Measurements from ENCODE around the gene OXTR.
"Not testable (repeated sequence)": the region's sequence is repeated elsewhere in the genome, so short reads cannot be mapped to it uniquely, and the experiment has no call there.

The OXTR gene

DNA sequence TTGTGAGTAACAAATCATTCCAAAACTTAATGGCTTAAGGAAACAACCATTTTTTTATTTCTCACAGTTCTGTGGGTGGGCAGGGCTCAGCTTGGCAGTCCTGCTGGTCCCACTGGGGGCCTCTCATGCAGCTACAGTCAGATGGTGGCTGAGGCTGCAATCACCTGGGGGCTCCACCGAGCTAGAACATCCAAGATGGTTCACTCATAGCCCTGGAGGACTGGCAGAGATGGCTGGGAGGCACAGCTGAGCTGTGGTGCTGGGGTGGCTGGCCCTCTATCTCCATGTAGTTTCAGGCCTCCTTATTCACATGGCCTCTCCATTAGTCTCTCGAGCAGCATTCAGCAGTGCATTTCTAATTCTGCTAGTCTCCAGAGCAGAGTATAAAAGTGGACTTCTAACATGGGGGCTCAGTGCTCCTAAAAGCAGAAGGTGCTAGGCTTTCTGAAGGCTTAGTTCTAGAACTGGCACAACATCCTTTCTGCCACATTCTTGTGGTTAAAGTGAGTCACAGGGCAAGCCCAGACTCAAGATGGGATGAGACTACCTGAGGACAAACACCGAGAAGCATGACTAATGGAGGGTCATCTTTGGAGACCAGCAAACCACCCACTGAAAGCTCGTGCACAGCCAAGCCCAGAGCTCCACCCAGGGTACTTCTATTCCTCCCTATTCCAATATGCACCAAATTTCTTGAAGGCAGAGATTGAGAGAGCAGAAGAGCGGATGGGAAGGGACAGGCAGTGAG, 29.5 kb downstream of the OXTR start:
- DNase-seq: no peak

DNA sequence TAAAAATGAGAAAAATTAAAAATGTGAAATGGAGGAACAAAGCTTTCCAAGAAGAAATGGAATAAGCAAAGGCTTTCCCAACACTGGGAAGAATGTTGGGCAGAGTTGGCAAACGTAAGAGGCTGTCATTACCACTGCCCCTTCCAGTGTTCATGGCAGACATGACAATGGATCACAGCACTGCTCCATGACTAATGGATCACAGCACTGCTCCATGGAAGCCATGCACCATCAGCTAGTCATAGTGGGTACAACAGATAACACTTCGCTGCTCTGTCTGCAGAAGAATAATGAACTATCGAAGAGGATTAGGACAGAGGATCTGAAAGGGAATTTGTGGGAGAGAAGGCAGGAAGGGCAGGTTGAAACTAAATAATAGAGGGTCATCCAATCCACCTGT, 30.8 kb downstream of the OXTR start:
- DNase-seq: no peak

DNA sequence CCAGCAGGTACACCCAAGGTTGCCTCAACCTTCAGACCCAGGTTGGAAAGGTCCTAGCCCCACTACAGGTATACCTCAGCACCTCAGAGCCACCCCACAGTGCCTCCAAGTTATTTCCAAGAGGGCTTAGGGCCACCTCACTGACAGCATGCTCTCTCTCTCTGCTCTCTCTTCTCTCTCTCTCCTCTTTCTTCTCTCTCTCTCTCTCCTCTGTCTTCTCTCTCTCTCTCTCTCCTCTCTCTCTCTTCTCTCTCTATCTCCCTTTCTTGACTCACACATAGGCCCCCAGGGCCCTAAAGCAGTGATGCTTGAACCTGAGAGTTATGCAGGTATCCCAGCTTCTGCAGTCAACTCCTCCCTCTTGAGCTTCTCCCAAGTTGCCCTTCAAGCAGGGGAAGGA, 31.6 kb downstream of the OXTR start:
- no peak for DNase-seq

DNA sequence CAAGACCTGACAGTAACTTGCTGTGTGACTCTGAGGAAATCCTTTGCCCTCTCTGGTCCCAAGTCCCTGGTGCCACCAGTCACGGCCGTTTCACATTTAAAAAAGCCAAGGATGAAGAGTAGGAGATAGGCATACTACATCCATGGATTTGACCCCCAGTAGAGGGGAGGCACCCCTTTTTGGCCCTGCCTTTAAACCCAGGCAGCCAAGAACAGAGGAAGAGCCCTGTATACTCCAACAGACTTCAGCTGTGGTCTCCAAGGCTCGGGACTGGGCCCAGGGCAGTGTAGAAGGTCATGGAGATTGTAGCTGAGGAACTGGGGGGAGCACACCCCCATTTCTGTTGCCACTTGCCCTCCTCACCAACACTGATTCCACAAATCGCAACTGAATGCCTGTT, 32.1 kb downstream of the OXTR start:
- DNase-seq: no peak

DNA sequence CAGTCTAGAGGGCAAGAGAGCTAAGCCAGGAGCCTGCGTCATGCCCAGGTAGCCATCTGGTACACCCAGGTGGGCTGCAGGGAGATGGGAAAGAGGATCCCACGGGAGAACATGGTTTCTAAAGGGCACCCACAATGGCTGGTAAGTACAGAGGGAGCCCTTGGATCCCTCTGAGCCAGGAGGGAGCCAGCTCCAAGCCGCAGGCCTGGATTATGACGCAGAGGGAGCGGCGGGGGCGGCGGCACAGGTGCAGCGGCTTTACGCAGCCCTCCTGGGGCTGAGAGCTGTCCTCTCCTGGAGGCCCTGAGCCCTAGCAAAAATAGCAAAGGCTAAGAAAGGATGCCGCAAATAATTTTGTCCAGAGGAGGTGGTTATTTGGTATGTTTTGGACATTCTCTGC, 33.0 kb downstream of the OXTR start:
- no peak for DNase-seq

DNA sequence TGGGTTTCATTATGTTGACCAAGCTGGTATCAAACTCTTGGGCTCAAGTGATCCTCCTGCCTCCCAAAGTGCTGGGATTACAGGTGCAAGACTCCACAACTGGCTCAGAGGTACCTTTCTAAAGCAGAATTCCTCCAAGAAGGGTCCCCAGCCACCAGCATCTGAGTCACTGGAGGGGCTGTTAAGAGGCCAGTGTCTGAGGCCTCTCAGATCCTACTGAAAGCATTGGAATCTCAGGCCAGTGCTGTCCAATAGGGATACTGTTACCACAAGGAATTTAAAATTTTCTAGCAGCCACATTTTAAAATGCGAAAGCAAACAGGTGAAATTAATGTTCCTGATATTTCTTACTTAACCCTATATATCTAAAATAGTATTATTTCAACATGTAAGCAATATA, 34.5 kb downstream of the OXTR start:
- DNase-seq: no peak

DNA sequence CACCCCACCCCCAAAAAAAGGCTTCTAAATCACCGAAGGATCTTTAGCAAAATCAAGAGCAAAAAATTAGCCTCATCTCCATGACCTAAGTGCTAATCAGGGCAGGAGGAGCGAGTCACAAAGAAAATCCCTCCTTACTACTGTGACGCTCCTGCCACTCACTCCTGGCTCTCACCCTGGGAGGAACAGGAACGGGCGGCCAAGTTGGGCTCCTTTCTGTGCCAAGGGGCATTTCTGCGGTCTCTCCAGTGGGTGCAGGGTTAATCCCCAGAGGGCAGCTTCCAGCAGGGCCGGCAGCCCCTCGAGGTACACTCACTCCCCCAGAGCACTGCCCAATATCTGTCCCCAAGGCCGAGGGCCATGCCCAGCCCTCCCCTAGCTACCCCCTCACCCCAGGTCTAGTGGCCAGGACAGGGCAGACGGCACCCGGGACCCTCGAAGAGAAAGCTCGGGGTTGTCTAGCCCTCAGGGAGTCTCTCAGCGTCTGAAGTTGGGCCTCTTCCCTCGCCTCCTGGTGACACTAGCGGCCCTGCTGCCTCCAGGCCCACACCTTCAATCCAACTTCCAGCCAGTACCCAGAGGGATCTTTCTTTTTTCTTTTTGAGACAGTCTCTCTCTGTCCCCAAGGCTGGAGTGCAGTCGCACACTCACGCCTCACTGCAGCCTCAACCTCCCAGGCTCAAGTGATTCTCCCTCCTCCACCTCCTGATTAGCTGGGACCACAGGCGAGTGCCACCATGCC, 35.1 kb downstream of the OXTR start:
- DNase-seq: no peak

DNA sequence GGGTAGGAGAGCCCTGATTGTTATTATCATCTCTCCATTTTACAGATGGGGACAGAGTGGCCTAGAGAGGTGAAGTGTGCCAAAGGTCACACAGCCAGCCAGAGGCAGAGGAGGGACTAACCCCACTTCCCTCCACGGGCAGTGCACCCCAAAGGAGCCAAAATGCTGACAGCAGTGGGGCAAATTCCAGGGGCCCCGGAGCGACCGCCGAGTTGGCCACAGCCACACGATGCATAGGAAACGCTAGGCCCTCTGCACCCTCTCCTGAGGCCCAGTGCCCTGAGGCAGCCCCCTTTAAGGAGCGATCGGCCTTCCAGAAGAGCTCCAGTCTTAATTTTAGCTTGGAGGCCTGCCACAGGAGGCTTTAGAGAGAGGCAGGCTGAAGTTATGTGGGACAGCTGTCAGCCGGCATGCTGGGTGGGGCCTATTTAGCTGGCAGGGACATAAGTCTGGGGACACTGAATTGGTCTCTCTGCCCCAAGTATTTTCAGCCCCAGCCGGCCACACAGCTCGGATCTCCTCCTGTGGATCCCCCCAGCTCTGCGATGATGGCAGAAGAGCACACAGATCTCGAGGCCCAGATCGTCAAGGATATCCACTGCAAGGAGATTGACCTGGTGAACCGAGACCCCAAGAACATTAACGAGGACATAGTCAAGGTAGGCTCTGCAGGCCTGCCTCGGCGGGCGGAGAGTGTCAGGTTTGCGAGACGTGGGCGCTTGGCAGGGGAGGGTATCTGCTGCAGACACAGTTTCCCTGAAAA, 35.9 kb downstream of the OXTR start, which contains the start of gene CAV3:
TSS of gene CAV3 (plus strand) at position 471 of the 763 bp plus-strand sequence. CDS start at position 546, 75 bp downstream.
- DNase-seq: no peak

DNA sequence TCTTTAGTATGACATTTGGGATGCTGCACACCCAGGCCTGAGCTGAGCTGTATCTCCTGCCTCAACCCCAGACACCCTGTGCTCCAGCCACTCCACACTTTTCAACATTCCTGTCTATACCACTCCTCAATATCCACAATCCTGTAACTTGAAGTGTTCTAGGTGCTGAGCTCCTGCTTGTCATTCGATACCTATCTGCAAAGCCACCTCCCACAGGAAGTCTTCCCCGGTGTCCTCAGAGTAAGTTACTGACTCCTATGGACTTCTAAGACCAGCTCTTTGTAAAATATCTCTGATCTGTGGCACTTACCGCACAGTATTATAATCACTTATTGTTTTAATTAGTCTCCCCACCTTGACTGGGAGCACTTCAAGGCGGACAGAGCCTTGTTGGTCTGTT, 37.0 kb downstream of the OXTR start:
- no peak for DNase-seq

DNA sequence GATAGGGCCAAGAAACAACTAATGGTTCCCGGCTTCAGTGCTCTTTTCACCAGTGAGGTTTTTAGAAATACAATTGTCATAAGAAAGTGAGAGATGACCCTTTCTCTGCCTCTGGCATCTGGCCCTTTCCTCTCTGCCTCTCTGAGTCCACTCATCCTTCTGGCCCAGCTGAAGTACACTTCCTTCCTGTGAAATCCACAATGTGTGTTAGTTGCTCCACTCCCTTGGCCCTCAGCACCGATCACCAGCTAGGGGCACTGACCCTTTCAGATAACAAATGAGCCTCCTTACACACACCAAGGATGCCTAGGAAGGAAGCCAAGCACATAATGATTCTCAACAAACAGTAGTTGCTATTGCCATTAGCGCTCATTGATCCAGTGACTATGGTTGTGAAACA, 38.8 kb downstream of the OXTR start:
- DNase-seq: no peak

DNA sequence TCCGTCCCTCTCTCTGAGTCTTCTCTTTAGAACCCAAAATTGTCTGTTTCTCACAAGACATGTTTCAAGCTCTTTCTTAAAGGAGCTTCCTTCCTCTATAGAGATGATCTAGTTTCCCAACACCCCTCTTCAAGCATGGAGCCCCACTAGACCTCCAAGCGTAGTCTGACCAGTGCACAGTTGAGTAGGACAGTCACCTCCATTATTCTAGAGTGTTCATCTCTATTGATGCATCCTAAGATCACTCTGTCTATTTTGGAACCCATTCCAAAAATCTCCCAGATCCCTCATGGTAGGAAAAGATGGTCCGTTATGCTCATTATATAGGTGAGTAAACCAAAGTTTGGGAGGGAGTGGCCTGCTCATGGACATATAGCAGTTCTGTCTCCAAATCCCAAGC, 39.9 kb downstream of the OXTR start:
- no peak for DNase-seq

DNA sequence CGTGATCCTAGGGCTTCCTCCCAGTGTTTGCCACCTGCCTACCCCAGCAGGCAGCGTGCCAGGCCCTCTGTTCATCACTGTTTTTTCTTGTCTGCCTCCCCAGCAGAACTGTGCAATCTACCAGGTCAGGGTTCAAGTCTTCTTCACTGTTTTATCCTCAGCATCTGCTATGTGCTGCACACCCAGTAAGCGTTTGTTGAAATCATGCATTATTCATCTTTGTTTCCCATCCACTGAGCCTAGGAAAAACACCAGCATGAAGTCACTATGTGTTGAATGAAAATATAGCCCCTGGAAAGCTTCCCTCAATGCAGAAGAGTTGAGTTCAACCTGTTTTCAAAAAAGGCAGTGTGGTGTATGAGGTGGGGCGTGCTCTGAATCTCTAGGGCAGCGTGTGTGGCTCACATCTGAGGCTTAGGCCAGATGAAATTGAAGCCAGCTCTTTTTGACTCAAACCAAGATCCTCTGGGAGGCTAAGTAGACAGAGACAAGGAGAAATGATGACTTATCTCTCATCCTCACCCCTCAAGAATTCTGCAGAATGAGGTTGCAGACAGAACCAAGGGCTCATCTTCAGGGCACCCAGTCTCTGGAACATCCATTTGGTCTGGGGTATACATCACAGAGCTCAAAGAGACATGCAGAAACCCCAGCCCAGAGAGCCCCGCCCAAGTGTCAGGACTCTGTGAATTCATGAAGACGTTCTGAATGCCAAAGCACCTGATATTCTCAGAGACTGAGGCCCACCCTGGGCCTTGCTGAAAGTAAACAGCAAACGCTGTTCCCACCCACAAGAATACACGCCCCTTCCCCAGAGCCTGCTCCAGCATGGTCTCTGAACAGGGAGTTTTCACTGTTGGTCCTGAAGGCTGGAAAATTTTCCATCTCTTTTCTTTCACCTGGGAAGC, 41.6 kb downstream of the OXTR start:
- no peak for DNase-seq

DNA sequence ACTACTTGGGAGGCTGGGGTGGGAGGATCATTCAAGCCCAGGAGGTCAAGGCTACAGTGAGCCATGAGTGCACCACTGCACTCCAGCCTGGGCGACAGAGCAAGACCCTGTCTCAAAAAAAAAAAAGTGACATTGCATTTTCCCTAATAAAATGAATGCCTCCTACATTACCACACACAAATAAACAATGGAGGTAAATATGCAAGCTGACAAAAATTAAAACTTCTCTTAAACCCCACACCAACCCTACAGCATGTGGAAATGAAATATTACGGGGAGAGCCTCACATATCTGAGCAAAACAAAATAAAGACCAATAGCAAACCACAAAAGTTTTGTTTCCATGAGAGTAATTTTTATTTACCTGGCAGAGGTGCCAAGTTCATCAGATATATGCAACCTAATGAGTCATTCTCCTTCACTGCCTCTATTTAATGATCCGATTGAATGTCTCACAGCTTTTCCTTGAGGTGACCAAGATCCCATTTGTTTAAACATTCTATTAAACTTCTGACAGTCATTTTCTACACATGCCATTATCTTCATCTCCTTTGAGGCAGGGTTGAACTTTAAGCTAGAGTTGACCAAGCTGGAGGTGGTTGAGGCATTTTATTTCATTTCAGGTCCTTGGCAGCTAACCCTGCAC, 45.2 kb downstream of the OXTR start:
- DNase-seq: no peak

DNA sequence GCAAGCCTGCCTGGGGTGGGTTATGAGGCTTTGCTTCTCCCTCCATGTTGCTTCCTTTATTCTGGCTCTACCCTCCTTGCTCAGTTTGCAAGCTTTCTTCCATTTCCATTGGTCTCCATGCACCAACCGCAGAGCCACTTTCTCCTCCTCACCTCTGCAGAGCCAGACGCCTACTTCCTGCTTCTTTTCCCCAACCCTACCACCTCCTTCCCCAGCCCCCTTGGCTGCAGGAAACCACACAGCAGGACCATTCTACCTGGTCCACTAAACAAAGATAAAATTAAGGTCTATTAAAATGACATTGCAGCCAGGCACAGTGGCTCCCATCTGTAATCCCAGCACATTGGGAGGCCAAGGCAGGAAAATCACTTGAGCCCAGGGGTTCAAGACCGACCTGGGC, 45.8 kb downstream of the OXTR start:
- no peak for DNase-seq

DNA sequence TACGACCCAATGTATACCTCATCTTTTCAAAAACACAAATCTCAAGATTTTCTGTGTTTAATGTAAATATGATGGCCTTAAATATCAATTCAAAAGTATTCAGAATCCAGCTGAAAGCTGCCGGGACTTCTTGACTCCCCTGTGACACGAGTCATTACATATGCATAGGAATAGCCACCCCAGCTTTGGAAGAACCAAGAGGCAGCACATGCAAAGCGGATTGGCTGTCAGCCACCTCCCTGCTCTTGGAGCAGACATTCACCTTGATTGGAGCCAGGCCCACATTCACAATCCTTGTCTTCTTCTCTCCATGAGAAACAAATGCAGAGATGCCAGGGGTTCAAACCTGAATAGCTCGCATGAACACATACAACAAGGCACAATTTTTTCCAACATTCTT, 46.6 kb downstream of the OXTR start:
- no peak for DNase-seq

DNA sequence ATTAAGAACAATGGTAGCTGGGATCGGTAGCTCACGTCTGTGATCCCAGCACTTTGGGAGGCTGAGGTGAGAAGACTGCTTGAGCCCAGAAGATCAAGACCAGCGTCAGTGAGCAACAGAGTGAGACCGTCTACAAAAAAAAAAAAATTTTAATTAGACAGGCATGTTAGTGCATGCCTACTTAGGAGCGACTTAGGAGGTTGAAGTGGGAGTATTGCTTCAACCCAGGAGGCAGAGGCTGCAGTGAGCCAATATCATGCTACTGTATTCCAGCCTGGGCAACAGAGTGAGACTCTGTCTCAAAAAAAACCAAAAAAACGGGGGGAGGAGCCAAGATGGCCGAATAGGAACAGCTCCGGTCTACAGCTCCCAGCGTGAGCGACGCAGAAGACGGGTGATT, 53.7 kb downstream of the OXTR start:
- DNase-seq: not testable (repeated sequence)

DNA sequence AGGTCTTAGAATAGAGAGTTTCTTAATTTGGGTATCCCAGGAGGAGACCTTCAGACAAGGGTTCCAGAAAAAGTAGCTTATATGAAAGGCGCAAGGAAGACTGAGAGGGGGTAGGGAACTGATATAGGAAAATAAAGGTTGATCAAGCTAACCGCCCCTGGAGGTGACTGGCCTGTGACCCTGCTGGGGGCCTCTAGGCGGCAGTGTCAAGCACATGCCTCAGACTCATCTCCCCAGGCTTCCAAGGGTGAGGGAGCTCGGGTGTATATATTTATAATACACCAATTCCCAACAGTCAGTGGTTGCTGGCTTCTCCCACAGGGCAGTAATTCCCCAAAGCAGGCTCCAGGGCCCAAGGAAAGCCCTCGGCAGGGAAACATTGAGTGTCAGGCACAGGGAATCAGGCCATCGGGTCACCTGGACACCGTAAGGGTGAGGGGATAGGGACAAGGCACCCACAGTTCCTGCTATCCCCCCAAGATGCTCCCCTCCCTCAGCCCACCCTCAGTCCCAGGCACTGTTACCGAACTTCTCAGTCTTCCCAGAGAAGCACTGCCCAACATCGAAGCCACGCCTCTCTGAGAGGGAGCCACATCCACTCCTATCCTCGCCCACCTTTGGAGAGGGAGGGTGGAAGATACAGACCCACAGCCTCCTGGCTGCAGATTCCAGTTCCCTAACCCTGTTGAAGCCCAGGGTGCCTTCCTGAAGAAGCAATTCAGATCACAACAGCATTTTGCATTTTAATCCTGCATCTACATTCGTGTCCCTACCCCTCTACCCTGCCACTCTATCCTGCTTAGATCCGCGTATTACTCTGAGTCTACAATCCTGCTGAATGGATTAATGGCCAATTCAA, 55.3 kb downstream of the OXTR start:
- DNase-seq: no peak

DNA sequence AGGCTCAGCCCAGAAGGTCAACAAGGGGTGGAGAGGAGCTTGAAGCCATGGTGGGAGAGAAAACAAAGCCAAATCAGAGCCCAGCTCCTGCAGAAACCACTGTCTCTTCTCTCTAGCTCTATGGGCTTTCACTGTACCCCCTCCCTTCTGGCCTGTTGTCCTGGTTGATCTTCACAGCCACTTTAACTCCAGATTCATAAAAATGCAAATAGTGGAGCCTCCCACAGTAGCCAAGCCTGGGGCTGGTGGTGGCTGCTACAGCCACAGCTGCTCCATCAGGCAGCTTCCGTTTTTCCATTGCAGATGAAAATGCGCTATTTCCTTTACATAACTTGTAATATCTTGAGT, 56.5 kb downstream of the OXTR start:
- DNase-seq: no peak

DNA sequence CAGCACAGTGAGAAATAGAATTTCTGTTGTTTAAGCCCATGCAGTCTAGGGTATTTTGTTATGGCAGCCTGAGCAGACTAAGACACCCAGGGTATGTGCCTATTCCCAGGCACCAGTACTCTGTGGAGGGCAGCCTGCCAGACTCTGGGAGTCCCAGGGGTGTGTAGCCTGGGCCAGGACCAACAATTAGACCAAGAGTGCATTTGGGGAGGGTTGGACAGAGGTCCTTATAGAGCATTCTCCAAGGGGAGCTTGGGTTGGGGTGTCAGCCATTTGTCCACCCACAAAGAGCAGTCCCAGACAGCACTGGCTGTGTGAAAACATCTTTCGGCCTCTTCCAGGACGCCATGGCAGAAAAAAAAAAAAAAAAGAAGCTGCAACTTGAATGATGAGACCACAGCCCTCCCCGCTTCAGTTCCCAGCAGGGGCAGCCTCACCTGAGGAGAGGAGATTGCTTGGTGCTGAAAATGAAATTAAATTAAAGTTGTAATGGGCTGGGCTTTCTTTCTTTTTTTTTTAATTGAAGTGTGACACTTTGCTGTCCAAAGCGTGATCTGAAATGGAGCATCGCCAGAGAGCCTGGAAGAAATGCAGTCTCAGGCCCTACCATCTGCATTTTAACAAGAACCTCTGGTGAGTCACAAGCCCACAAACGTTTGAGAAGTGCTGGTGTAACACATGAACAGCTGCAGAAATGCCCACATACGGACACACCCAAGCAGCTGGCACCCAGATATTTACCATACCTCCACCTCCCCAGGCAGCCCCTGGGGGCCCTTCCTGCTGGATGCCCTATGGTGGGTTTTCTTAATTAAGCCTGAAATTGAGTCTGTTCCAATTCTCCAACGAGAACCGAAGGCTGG, 57.1 kb downstream of the OXTR start:
- no peak for DNase-seq

DNA sequence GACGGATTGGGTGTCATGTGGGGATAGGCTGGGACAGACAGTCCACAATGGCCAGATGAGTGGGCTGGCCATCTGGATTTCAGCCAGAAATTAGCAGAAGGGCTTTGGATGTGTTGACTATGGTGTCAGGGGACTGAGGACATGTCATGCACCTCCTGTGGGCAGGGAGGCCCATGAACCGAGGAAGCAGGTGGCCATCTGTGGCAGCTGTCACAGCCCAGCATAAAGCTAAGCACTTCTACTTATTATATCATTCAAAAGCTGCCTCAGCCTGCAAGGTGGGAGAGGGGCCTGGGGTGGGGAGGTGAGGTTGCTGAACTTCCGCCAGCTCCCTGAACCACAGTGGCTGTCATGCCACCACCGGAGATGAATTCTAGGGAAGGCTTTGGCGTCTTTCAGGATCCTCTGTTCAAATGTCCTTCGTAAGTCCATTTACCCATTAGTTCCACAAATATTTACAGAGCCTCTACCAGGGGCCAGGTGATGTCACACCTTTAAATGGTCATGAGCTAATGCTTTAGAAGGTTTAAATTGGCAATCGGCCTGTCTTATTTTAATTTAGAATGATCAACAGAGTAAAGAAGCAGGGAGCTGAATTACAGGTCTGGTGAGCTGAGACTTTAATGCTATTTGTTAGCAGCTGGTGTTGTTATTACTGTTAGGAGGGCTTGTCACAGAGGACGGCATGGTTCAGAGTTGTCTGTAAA, 59.5 kb downstream of the OXTR start:
- DNase-seq: no peak
